Brain microvascular endothelial cell (primary cell): ENCODE measurements around the gene FBXO30.

Source experiments
- DNase-seq: peaks from one replicate; pipeline ENCODE4 v3.0.0-alpha.2; 2020
- H3K27ac ChIP-seq: fragments of 250-450 bp; sonication (Bioruptor Pico); 2 replicates; pipeline ENCODE4 v1.5.1; 2020; ENCODE audit warnings: mild to moderate bottlenecking, moderate library complexity
- H3K27me3 ChIP-seq: fragments of 250-450 bp; sonication (Bioruptor Pico); replicated peaks from 2 replicates; pipeline ENCODE4 v1.5.1; 2020; ENCODE audit warnings: mild to moderate bottlenecking
- H3K36me3 ChIP-seq: fragments of 250-450 bp; sonication (Bioruptor Pico); replicated peaks from 2 replicates; pipeline ENCODE4 v1.5.1; 2020; ENCODE audit warnings: mild to moderate bottlenecking
- H3K4me3 ChIP-seq: 2 replicates; pipeline ENCODE4 v1.5.1; 2011; ENCODE audit warnings: low read depth, mild to moderate bottlenecking, control low read depth, low read length, moderate library complexity
- in situ Hi-C: cut with HindIII; loops from 2 replicates; pipeline ENCODE4 v1.10.0; 2017; ENCODE audit warnings: low sequenced_read_pairs, low pct_ligation_motif_present
- TF ChIP-seq, protein P1 (sequence below): IDR thresholded peaks from 2 replicates; pipeline ENCODE4 v1.5.1; 2011; ENCODE audit warnings: low read depth, mild to moderate bottlenecking, moderate library complexity, low read length, control low read depth, inconsistent platforms; ENCODE audit errors: missing control alignments

FBXO30 gene

DNA sequence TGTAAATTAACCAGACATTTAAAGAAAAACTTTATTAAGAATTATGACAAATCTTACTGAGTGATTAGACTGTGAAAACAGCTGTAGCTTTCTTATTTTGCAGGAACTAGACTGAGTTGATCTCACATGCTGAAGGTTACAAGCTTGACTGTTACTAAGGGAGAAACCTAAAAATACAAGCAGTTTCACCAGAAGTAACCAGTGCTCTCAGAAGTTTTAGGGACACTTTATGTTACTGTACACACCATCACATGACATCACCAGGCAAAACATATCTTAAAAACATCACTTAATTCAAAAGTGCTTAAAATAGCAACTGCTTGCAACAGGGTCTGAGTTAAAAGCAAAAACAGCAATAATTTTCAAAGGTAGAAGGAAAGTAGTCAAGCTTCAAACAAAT lies 5.4 kb downstream of the FBXO30 start:
- H3K27ac ChIP-seq: no peak overlapping the region
- TF ChIP-seq, protein P1, sequence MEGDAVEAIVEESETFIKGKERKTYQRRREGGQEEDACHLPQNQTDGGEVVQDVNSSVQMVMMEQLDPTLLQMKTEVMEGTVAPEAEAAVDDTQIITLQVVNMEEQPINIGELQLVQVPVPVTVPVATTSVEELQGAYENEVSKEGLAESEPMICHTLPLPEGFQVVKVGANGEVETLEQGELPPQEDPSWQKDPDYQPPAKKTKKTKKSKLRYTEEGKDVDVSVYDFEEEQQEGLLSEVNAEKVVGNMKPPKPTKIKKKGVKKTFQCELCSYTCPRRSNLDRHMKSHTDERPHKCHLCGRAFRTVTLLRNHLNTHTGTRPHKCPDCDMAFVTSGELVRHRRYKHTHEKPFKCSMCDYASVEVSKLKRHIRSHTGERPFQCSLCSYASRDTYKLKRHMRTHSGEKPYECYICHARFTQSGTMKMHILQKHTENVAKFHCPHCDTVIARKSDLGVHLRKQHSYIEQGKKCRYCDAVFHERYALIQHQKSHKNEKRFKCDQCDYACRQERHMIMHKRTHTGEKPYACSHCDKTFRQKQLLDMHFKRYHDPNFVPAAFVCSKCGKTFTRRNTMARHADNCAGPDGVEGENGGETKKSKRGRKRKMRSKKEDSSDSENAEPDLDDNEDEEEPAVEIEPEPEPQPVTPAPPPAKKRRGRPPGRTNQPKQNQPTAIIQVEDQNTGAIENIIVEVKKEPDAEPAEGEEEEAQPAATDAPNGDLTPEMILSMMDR: no peak
- peaks cover 11% of the 10 kb centered on the region for H3K36me3 ChIP-seq
- DNase-seq: no peak
- no peaks in the 10 kb centered on the region for H3K27me3 ChIP-seq
- H3K4me3 ChIP-seq: no peak overlapping the region
- in situ Hi-C loops: no loop called here

DNA sequence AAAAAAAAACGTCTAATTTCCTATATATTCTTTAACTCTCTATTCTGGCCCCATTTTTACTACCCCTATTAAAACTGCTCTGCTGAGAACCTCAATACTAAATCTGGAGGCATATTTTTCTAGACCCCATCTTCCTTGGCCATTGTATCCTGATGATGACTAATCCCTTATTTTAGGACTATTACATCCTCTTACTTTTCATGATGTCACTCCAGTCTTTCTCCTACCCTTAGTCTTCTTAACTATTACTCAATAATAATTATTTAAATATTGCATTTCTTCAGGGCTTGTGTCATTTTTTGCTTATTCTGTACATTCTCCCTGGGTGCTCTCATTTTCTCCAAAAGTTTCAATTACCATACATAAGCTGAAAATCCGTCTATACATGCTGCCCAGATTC lies 6.4 kb downstream of the FBXO30 start:
- in situ Hi-C loops: no loop called here
- no peak overlapping the region for H3K27ac ChIP-seq
- peaks cover 16% of the 10 kb centered on the region for H3K36me3 ChIP-seq
- H3K27me3 ChIP-seq: no peaks in the 10 kb centered on the region
- TF ChIP-seq, protein P1: no peak
- no peak for DNase-seq
- no peak overlapping the region for H3K4me3 ChIP-seq

- no peak overlapping the region for H3K4me3 ChIP-seq
- no peak for DNase-seq
- TF ChIP-seq, protein P1: no peak
- H3K36me3 ChIP-seq: peaks cover 25% of the 10 kb centered on the region
- no peaks in the 10 kb centered on the region for H3K27me3 ChIP-seq
- H3K27ac ChIP-seq: no peak overlapping the region
- in situ Hi-C loops: no loop called here
These were observed 12.5 kb downstream of the FBXO30 start for GRCh38 chr6:145802141-145802540.

- in situ Hi-C loops: no loop called here
- H3K4me3 ChIP-seq: no peak overlapping the region
- no peak for DNase-seq
These were observed 13.6 kb downstream of the FBXO30 start for GRCh38 chr6:145801021-145801420.

DNA sequence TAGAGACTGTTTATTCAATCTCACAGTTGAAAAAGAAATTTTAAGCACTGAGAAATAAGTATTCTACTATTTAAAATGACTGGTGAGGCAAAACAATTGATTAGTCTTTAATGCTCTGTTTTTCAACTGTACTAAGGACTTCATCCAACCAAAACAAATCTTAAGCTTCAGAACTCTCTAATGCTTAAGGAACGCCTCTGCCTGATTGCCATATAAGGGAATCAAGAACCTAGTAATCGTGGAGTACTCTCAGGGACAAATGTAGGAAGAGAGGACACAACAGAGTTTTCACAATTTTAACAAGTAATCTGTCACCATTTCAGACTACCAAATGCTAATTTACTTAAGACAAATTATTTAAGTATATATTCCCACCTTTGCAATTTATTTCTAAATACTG lies 16.1 kb downstream of the FBXO30 start:
- DNase-seq: peak; percentile 53
- H3K27ac ChIP-seq: peak overlapping the region; percentile 28
- no peak overlapping the region for H3K4me3 ChIP-seq
- no peaks in the 10 kb centered on the region for H3K27me3 ChIP-seq
- in situ Hi-C loops: no loop called here
- TF ChIP-seq, protein P1: no peak
- H3K36me3 ChIP-seq: peaks cover 11% of the 10 kb centered on the region

More at GRCh38 chr6:145801021-145801420, 13.6 kb downstream of the FBXO30 start:
- Histone ChIP-seq H3K27ac (no peak overlapping the region), H3K36me3 (peaks cover 22% of the 10 kb centered on the region), H3K27me3 (no peaks in the 10 kb centered on the region)
- TF ChIP-seq, protein P1: no peak

- no peaks in the 10 kb centered on the region for H3K36me3 ChIP-seq
- no peak overlapping the region for H3K27ac ChIP-seq
- in situ Hi-C loops: no loop called here
- H3K27me3 ChIP-seq: no peaks in the 10 kb centered on the region
- TF ChIP-seq, protein P1: no peak
- DNase-seq: no peak
- H3K4me3 ChIP-seq: no peak overlapping the region
These were observed 25.2 kb downstream of the FBXO30 start for GRCh38 chr6:145789443-145789842.
